Measurements from ENCODE around the gene CCDC197. TPM values are rescaled to one million over a fixed set of nuclear protein-coding genes. Genes with fewer than 3 reads are reported as not detected.

The CCDC197 gene
- total and polyA plus RNA-seq, 2 donors (not counting 1 experiment from before 2014, with no cell fraction given) = not detected

DNA sequence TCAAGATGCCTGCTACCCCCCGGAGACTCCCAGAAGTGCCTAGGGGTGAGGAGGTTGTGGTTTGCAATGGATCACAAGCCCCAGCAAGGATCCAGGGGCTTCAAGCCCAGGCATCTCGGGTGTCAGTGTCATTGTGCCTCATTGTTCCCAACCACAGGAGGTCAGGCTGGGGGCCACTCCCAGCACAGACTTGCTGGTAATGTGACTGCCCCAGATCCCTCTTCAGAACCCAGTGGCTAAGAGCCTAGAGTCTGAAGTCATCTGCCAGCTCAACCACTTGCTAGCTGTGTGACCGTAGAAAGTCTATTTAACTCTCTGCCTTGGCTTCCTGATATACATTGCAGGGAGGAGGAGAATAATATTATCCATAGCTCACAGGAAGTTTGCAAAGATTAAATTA is 13.0 kb upstream of the CCDC197 start:
- Mint-ChIP-seq H3K4me3 (no peak overlapping the region), H3K4me1 (peaks cover 3% of the 10 kb centered on the region), H3K27me3 (peaks cover 37% of the 10 kb centered on the region), H3K27ac (no peak overlapping the region), H3K9me3 (ENCODE audit: insufficient read depth) (no peaks in the 10 kb centered on the region)
- Histone ChIP-seq H3K4me2 (replicated peaks; ENCODE audit: low read depth, low read length, poor library complexity, severe bottlenecking) (no peak overlapping the region), H3K27me3 (replicated peaks in 1 of 4; ENCODE audit: control extremely low read depth in 1 of 4, control insufficient read depth in 3 of 4, insufficient read depth in 4 of 4, low read length in 3 of 4) (peaks cover 0 to 71% (median 32%) of the 10 kb centered on the region in 4 experiments), H3K79me2 (ENCODE audit: control insufficient read depth, insufficient read depth, low read length) (no peaks in the 10 kb centered on the region), H3K4me3 (ENCODE audit: control extremely low read depth in 1 of 5, extremely low read depth in 1 of 5, insufficient read depth in 1 of 5, low read depth in 2 of 5, low read length in 4 of 5) (no peak overlapping the region), H3K9me3 (ENCODE audit: control extremely low read depth in 1 of 3, control insufficient read depth in 2 of 3, insufficient read depth in 1 of 3, low read length in 2 of 3) (peaks cover 0 to 25% (median 1%) of the 10 kb centered on the region in 3 donors), H3K36me3 (replicated peaks in 1 of 2; ENCODE audit: control extremely low read depth in 1 of 2, control insufficient read depth in 1 of 2, extremely low read depth in 1 of 2, insufficient read depth in 2 of 2, low read length in 1 of 2) (no peaks in the 10 kb centered on the region), H3K27ac (ENCODE audit: low read length in 2 of 2) (no peak overlapping the region), H3K4me1 (ENCODE audit: control insufficient read depth in 2 of 2, insufficient read depth in 2 of 2, low read length in 2 of 2) (peaks cover 0 to 4% of the 10 kb centered on the region in 2 donors), H3K9ac (ENCODE audit: low read length) (no peak overlapping the region), H4K20me1 (ENCODE audit: control insufficient read depth, insufficient read depth, low read length, poor library complexity, severe bottlenecking) (no peaks in the 10 kb centered on the region), H2AFZ (ENCODE audit: insufficient read depth, low read depth, low read length, poor library complexity, severe bottlenecking) (no peak overlapping the region)
- no peak for TF ChIP-seq EZH2 (IDR thresholded peaks at IDR 0.05; ENCODE audit: borderline replicate concordance, insufficient read depth, low read depth, low read length, poor library complexity, severe bottlenecking)
- no peak for TF ChIP-seq CTCF (IDR thresholded peaks at IDR 0.05)
- ChIA-PET POLR2A (no interaction called here), CTCF (interaction anchor here (1.4 to 37.7 kb wide), 3 partner anchors 14 to 41 kb away, joined by 4 to 1036 read pairs (median 7); no protein-coding TSS in a partner anchor)
- no peak for ATAC-seq (ENCODE audit: low read depth)
- DNase-seq = no peak
- WGBS (ENCODE audit: insufficient coverage) = 63% methylated on average over 1 of the region's 3 CpGs
- intact Hi-C loops (cut with micrococcal nuclease) = no loop called here

DNA sequence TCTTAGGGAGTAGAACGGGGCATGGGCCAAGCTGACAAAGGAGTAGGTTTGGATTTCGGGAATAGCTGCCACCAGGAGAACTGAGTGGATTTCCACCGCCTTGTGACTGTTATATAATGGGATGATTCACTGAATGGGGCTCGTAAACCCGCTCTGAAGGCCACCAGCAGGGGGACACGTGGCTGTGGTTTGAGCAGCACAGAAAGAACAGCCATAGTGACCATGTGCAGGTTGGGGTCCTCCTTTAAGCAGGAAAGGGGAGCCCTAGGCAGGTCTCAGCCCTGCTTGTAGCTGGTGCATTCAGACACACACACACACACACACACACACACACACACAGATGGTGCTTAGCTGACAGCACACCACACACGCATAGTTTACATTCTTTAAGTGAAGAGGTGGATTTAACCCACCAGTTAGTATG is 12.1 kb upstream of the CCDC197 start:
- ChIA-PET CTCF (interaction anchor here (1.4 to 37.7 kb wide), 3 partner anchors 15 to 42 kb away, joined by 4 to 1036 read pairs (median 7); no protein-coding TSS in a partner anchor), POLR2A (no interaction called here)
- peaks cover 37% of the 10 kb centered on the region for H3K27me3 Mint-ChIP-seq
- H3K4me3 Mint-ChIP-seq = no peak overlapping the region
- intact Hi-C loops (cut with micrococcal nuclease) = loop anchor here (5.0 kb wide), 1 partner anchor 38 kb away; no protein-coding TSS in a partner anchor
- no peak overlapping the region for H3K4me3 ChIP-seq (ENCODE audit: control extremely low read depth in 1 of 5, extremely low read depth in 1 of 5, insufficient read depth in 1 of 5, low read depth in 2 of 5, low read length in 4 of 5)
- H2AFZ ChIP-seq (ENCODE audit: insufficient read depth, low read depth, low read length, poor library complexity, severe bottlenecking) = no peak overlapping the region
- no peak overlapping the region for H3K27ac Mint-ChIP-seq
- H4K20me1 ChIP-seq (ENCODE audit: control insufficient read depth, insufficient read depth, low read length, poor library complexity, severe bottlenecking) = no peaks in the 10 kb centered on the region
- no peak overlapping the region for H3K4me2 ChIP-seq (replicated peaks; ENCODE audit: low read depth, low read length, poor library complexity, severe bottlenecking)
- H3K27me3 ChIP-seq (replicated peaks in 1 of 4; ENCODE audit: control extremely low read depth in 1 of 4, control insufficient read depth in 3 of 4, insufficient read depth in 4 of 4, low read length in 3 of 4) = peaks cover 0 to 71% (median 32%) of the 10 kb centered on the region in 4 experiments
- H3K79me2 ChIP-seq (ENCODE audit: control insufficient read depth, insufficient read depth, low read length) = no peaks in the 10 kb centered on the region
- H3K36me3 ChIP-seq (replicated peaks in 1 of 2; ENCODE audit: control extremely low read depth in 1 of 2, control insufficient read depth in 1 of 2, extremely low read depth in 1 of 2, insufficient read depth in 2 of 2, low read length in 1 of 2) = no peaks in the 10 kb centered on the region
- no peaks in the 10 kb centered on the region for H3K4me1 ChIP-seq (ENCODE audit: control insufficient read depth in 2 of 2, insufficient read depth in 2 of 2, low read length in 2 of 2)
- TF ChIP-seq EZH2 (IDR thresholded peaks at IDR 0.05; ENCODE audit: borderline replicate concordance, insufficient read depth, low read depth, low read length, poor library complexity, severe bottlenecking) = no peak
- no peak for TF ChIP-seq CTCF (IDR thresholded peaks at IDR 0.05)
- H3K9me3 Mint-ChIP-seq (ENCODE audit: insufficient read depth) = no peaks in the 10 kb centered on the region
- H3K4me1 Mint-ChIP-seq = peaks cover 3% of the 10 kb centered on the region
- no peak overlapping the region for H3K9ac ChIP-seq (ENCODE audit: low read length)
- H3K27ac ChIP-seq (ENCODE audit: low read length in 2 of 2) = no peak overlapping the region
- ATAC-seq (ENCODE audit: low read depth) (no peak), DNase-seq (no peak)
- H3K9me3 ChIP-seq (ENCODE audit: control extremely low read depth in 1 of 3, control insufficient read depth in 2 of 3, insufficient read depth in 1 of 3, low read length in 2 of 3) = peaks cover 0 to 19% (median 0%) of the 10 kb centered on the region in 3 donors
- WGBS (ENCODE audit: insufficient coverage) = 68% methylated on average over 7 of the region's 7 CpGs

All from B cell (primary cell).